Measurements from ENCODE around the gene OR2D2. TPM values are rescaled to one million over a fixed set of nuclear protein-coding genes. Genes with fewer than 3 reads are reported as not detected.
"Not testable (repeated sequence)": the region's sequence is repeated elsewhere in the genome, so short reads cannot be mapped to it uniquely, and the experiment has no call there.

OR2D2 gene, protein sequence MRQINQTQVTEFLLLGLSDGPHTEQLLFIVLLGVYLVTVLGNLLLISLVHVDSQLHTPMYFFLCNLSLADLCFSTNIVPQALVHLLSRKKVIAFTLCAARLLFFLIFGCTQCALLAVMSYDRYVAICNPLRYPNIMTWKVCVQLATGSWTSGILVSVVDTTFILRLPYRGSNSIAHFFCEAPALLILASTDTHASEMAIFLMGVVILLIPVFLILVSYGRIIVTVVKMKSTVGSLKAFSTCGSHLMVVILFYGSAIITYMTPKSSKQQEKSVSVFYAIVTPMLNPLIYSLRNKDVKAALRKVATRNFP
- not detected for total RNA-seq
- long read RNA-seq = 0 reads

- intact Hi-C loops (cut with DNase I) = no loop called here
- no peak for ATAC-seq
- no peak for DNase-seq
These were observed at the start of gene OR2D2 for GRCh38 chr11:6892400-6892799. Gene OR2D2, minus strand, starts transcription at chr11:6892500. Its CDS starts 0 bp downstream, at chr11:6892500.

DNA sequence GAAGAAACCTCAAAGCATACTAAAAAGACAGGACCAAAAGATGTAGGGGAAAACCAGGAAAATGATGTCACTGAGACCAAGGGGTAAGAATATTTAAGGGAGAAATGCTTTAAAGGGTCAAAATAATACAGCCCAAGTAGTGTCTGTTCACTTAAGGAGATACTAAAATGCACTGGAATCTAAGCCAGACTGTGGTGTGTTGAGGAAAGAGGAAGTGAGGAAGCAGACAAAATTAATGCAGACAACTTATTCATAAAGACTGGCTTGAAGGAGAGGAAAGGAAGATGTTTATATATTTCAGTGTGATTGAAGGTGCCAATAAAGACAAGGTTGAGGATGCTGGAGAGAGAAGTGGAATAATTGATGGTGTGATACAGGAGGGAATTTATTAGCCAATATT is 49.7 kb upstream of the OR2D2 start:
- DNase-seq (no peak), ATAC-seq (no peak)
- intact Hi-C loops (cut with DNase I) = no loop called here

DNA sequence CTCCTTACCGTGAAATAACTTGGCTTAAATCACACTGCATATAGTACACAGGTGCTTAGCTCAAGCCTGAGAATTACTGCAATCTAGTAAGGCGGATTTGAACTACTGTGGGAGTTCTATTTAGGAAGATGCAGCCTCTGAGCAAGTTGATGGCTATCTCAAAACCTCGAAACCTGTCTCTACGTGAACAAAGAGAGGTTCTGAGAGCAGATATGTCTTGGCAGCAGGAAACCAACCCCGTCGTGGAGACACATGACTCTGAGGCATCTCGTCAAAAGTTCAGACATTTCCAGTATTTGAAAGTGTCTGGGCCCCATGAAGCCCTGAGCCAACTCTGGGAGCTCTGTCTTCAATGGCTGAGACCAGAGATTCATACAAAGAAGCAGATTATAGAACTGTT is 39.8 kb upstream of the OR2D2 start:
- intact Hi-C loops (cut with DNase I) = no loop called here
- DNase-seq (no peak), ATAC-seq (no peak)

DNA sequence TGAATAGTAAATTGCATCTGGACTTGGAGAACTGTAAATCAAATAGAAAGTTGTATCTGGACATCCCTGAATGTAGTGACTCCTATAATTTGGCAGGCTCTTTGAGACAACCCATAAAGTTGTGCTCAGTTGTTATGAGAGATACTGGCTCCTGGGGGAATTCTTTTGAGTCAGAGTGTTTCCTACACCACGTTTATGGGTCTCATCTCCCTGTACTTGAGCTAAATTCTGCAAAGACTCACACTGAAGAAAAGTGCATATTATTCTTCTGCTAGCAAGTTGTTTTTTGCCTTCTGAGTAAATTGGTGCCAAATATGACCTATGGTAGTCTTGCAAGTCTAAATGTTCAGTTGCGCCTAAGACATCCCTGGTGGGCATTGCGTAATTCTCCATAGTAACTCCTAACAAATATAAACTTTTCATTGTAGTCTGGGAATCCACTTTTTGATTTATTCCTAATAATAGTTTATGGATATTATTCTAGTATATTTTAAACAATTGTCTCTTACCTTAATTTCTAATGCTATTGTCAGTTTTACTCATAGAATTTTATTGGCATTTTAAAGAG is 38.9 kb upstream of the OR2D2 start:
- no peak for ATAC-seq
- intact Hi-C loops (cut with DNase I) = no loop called here
- no peak for DNase-seq

DNA sequence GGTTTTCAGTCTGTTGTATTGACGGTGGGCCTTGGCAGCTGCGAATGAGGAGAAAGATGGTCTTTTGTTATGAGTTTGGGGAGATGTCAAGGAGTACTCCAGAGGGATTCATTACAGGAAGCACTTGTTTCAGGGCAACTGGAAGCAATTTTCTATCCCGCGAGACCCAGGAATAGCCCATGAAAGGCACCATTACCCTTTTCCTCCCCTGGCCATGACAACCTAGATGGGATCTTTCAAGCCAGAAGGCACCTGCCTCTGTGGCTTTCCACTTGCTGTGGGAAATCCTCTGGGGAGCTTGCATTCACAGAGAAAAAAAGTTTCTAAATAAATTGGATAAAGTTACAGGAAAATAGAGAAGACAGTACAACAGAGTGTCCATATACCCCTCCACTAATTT is 36.6 kb upstream of the OR2D2 start:
- no peak for ATAC-seq
- no peak for DNase-seq
- intact Hi-C loops (cut with DNase I) = no loop called here

DNA sequence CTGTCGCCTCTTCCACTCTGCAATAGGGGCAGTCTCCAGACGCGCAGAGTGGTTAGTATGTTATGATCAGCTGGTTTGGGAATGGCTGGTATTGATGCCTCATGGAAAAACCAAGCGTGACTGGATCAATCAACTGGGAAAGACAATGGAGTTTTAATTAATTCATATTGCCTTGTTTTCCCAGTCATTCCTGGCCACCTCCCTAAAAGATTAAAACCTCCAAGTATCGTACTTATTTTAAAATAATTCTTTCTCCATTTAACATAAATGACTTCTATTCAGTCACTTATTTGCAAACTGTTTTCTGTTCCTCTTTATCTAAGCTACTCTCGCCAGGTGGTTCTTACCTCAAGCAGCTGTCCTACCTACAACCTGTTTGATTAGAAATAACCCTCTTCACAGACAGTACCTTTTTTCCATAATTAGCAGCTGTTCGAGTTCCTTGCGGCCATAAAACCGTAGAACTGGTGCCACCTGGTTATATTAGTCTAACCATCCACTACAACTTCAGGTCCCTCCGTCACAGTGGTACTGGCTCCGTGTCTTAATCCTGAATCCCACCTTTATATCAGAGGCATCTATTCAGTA is 34.8 kb upstream of the OR2D2 start:
- intact Hi-C loops (cut with DNase I) = no loop called here
- DNase-seq (no peak), ATAC-seq (no peak)

- ATAC-seq = peak; percentile 93 to 94
These were observed 34.1 kb upstream of the OR2D2 start, which contains the start of gene ZNF215 for GRCh38 chr11:6926208-6927029. Gene ZNF215, plus strand, starts transcription at chr11:6926426. Its CDS starts 5,847 bp downstream, at chr11:6932273.

GRCh38 chr11:6925636-6926207 is 33.4 kb upstream of the OR2D2 start:
- intact Hi-C loops (cut with DNase I) = no loop called here
- no peak for DNase-seq
- peak in 1 of 2 donors; percentile 27 for ATAC-seq

More at GRCh38 chr11:6926208-6927029, 34.1 kb upstream of the OR2D2 start, which contains the start of gene ZNF215:
- peak; percentile 87 for DNase-seq
- intact Hi-C loops (cut with DNase I) = no loop called here

DNA sequence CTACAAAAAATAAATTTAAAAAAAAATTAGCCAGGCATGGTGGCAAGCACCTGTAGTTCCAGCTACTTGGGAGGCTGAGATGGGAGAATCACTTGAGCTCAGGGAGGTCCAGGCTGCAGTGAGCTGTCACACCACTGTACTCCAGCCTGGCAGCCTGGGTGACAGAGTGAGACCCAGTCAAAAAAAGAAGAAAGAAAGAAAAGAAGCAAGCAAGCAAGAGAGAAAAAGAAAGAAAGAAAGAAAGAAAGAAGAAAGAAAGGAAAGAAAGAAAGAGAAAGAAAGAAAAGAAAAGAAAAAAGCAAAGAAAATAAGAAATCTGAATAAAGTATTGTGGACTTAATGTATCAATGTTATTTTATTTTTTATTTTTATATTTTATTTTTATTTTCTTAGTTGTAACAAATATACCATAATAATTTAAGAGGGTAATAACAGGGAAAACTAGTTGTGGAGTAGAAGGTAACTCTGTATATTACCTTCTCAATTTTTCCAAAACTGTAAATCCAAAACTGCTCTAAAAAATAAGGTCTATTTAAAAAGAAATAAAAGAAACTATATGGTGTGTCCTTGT is 32.8 kb upstream of the OR2D2 start:
- no peak for DNase-seq
- intact Hi-C loops (cut with DNase I) = no loop called here
- no peak for ATAC-seq

DNA sequence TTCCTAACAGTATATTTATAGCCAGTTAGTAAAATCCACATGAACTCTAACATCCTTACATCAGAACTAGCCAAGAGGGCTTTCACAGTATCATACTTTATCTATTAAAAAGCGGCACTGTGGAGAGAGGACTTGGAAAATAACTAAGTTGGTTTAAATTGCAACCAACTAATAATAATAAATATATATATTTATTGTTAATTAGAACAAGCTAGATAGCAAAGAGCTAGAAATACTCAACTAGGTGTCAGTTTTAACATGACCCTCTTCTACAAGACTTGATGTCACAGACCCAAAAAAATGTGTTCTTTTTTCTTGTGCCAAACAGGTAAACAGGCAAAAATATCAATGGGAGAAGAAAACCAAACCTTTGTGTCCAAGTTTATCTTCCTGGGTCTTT is 28.4 kb upstream of the OR2D2 start, which contains the start of gene OR2D3:
OR2D3 (plus strand) TSS at position 301 of the 400 bp plus-strand sequence; CDS start at position 301, 0 bp downstream.
- ATAC-seq (no peak), DNase-seq (no peak)
- intact Hi-C loops (cut with DNase I) = no loop called here

- DNase-seq (no peak), ATAC-seq (no peak)
- intact Hi-C loops (cut with DNase I) = no loop called here
These were observed 27.4 kb upstream of the OR2D2 start for GRCh38 chr11:6919698-6920097.

- peak in 1 of 2 donors; percentile 64 for ATAC-seq
- intact Hi-C loops (cut with DNase I) = no loop called here
- DNase-seq = peak; percentile 22
These were observed 19.6 kb upstream of the OR2D2 start for GRCh38 chr11:6911948-6912347.

DNA sequence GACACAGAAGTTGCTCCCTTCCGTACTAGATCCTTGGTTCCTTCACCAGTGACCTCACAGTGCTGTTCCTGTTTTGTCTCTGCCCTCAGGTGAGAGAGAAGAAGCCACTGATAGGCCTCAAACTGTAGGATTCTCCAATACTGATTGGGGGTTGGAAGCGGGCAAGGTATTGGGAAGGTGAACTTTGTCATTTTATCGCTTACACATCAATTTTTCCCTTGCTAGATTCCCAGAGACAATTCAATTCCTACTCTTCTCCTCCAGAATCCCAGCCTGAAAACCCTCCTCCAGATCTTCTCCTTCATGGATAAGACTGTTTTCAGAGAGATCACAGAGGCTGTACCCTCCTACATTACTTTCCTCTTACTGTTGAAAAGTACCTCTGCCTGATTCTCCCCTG is 19.1 kb upstream of the OR2D2 start:
- ATAC-seq = no peak
- DNase-seq = no peak

GRCh38 chr11:6904804-6905203 is 12.5 kb upstream of the OR2D2 start:
- DNase-seq; ATAC-seq; intact Hi-C loops (cut with DNase I): not testable (repeated sequence)

More for the DNA sequence above, 19.1 kb upstream of the OR2D2 start:
- intact Hi-C loops (cut with DNase I) = no loop called here

DNA sequence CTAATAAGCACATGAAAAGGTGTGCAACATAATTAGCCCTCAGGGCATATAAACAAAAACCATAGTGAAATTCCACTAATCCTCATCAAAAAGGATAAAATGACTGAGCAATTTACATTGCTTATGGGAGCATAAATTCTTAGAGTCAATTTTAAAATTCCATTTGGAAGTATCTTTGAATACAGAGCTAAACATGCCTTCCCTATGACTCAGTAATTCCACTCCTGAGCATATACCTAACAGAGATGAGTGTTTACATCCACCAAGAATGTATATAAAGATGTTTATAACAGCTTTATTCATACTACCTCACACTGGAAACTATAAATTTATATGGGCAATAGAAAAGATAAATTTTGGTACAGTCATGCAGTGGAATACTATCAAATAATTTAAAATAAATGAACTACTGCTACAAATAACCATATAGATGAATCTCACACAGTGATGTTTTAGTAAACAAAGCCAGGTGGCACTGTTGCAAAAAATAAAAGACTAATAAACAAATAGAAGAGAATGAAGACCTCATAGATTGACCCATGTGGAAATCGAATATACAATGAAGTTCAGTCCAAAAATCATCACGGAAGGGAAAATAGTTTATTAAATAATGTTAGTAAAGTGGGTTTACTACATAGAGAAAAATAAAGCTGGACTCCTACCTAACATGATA is 8.2 kb upstream of the OR2D2 start:
- ATAC-seq = no peak
- intact Hi-C loops (cut with DNase I) = no loop called here
- no peak for DNase-seq

DNA sequence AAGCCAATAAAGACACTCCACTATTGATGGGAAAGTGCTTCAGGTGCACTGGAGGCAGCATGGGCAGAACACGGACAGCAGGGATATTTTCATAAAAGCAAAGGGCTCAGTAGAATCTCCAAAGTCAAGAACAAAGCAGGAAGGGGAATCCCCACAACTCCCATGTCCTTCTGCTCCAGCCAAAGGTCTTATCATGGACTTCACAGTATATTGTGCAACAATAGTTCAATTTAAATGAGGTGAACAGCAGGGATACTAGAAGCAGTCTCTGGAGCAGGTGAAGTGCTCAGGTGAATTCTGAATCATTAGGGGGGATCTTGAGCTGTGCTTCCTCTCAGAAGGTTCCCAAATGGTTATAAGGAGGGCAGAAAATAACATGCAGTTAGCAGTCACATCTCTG is 6.6 kb upstream of the OR2D2 start:
- no peak for DNase-seq
- ATAC-seq = no peak
- intact Hi-C loops (cut with DNase I) = no loop called here

GRCh38 chr11:6895010-6895409 is 2.7 kb upstream of the OR2D2 start:
- intact Hi-C loops (cut with DNase I) = no loop called here
- DNase-seq (no peak), ATAC-seq (no peak)

DNA sequence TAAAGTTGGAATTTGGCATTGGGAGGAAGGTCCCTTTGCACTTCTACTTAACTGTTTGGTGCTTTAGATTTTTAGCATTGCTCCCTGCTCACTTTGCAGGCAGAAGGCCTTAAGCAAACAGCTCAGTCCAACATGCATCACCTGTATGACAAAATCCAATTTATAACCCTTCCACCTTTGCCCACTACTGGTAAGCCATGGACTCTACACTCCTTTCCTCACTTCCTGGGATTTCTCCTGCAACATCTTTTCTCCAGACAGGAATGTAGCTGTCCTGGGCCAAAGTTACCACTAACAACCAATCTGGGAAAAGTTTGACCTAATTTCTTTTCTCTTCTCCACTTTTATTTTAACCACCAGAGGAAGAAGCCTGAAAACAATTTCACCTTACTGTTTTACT is 1.8 kb upstream of the OR2D2 start:
- ATAC-seq = no peak
- no peak for DNase-seq
- intact Hi-C loops (cut with DNase I) = no loop called here

All from left cardiac atrium (tissue), 4 donors.